ENCODE data around the gene DKK2.
"Not testable (repeated sequence)": the region's sequence is repeated elsewhere in the genome, so short reads cannot be mapped to it uniquely, and the experiment has no call there.

DKK2 gene

DNA sequence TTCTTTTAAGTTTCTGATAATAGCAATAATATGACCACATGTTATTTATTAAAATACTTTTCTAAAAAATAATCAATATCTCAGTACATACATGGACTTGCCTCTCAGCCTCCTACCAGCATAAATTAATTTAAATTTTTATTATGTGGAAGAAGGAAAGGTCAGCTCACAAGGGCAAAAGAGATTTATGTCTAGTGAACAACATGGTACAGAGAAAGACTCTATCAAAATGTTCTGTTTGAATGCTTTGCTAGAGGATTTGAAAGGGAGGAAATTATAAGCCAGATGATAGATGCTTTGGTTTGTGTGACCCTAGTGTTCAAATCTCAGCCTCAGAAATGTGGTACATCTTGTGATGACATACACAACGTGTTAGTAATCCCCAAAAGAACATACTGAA is 94.3 kb downstream of the DKK2 start:
- in situ Hi-C loops (cut with MboI; ENCODE audit: low sequenced_read_pairs, unreplicated experiment), result no loop called here
- TF ChIP-seq, protein P1, sequence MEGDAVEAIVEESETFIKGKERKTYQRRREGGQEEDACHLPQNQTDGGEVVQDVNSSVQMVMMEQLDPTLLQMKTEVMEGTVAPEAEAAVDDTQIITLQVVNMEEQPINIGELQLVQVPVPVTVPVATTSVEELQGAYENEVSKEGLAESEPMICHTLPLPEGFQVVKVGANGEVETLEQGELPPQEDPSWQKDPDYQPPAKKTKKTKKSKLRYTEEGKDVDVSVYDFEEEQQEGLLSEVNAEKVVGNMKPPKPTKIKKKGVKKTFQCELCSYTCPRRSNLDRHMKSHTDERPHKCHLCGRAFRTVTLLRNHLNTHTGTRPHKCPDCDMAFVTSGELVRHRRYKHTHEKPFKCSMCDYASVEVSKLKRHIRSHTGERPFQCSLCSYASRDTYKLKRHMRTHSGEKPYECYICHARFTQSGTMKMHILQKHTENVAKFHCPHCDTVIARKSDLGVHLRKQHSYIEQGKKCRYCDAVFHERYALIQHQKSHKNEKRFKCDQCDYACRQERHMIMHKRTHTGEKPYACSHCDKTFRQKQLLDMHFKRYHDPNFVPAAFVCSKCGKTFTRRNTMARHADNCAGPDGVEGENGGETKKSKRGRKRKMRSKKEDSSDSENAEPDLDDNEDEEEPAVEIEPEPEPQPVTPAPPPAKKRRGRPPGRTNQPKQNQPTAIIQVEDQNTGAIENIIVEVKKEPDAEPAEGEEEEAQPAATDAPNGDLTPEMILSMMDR (IDR thresholded peaks at IDR 0.05; ENCODE audit: borderline replicate concordance, control extremely low read depth, extremely low read depth, insufficient read depth, missing control alignments), result no peak
- no peak for DNase-seq (ENCODE audit: low spot score)

DNA sequence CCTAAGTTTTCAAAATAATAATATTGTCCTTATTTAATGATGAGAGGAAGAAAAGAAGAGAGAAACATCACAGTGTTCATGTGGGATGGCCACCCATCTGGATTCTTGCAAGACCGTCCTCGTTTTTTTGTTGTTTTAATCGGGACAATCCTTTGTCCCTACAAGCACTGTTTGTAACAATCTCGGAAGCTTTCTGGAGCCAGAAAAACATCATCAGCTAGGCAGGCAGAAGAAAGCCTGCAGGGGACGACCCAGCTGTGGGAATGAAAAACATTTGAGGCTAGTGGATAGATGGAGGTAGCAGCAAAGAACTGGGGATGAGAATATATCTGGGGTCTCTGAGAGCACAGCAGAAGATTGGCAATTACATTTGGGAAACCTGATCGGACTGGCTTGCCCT is 105.6 kb downstream of the DKK2 start:
- TF ChIP-seq, protein P1 (IDR thresholded peaks at IDR 0.05; ENCODE audit: borderline replicate concordance, control extremely low read depth, extremely low read depth, insufficient read depth, missing control alignments), result no peak
- DNase-seq (ENCODE audit: low spot score), result no peak
- in situ Hi-C loops (cut with MboI; ENCODE audit: low sequenced_read_pairs, unreplicated experiment), result no loop called here

DNA sequence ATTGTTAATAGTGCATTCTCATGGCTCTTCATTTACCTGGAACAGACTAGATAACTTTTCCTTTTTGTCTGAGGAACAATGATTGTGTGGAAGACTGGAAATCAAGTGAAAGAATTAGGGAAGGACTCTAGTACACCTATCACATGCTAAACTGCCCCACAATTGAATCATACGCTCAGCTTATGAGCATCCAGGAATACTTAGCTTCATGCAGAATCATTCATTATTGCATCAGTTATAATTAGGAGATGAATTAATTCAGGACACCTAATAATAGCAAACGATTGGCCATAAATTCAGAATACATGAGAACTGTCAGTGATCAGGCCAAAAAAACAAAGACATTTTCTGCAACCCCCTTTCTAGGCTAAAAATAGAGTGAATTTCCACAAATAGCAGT is 106.9 kb downstream of the DKK2 start:
- no peak for DNase-seq (ENCODE audit: low spot score)
- in situ Hi-C loops (cut with MboI; ENCODE audit: low sequenced_read_pairs, unreplicated experiment), result no loop called here
- TF ChIP-seq, protein P1 (IDR thresholded peaks at IDR 0.05; ENCODE audit: borderline replicate concordance, control extremely low read depth, extremely low read depth, insufficient read depth, missing control alignments), result no peak

DNA sequence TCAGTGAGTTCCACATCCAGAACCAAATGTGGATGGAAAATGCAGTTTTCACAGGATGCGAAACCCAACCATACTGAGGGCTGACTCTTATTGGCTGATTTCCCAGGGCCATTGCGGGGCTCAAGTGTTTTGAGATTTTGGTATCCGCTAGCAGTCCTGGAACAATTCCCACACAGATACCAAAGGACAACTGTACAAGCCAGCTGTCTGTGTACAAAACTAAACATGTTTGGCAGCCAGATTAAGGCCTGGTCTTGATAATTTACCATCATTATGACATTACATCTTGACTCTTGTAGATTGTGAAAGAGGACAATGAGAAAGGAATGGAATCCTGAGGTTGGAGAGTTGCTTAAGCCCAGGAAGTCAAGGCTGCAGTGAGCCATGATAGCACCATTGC is 121.9 kb downstream of the DKK2 start:
- DNase-seq (ENCODE audit: low spot score), result no peak
- TF ChIP-seq, protein P1 (IDR thresholded peaks at IDR 0.05; ENCODE audit: borderline replicate concordance, control extremely low read depth, extremely low read depth, insufficient read depth, missing control alignments), result no peak
- in situ Hi-C loops (cut with MboI; ENCODE audit: low sequenced_read_pairs, unreplicated experiment), result no loop called here

DNA sequence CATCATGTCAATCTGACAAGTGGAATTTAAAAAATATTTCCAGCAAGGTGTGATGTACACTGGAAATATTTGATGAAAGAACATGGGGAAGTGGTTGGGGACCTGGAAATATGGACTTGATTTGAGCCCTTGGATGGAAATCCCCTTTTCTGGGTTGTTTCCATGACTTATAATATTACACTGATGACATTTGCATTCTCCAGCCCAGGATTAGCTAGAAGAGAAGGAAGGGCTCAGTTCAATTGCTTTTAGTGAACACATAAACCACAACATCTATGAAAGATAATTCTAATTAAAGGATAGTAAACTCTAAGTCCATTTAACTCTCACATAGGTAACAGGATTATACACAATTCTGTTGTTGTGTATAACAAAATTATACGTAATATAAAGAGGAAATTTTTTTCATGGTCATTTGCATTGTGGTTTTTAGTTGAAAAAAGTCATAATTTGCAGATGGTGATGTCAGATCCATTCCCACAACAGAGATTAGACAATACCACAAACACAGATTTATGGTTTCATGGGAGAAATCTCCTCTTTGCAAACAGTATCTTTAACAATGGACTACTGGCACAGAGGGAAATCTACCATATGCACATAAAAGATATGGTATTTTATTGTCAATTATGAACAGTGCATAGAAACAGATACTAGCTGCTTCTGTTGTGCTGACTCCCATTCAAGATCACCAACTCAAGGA is 126.5 kb downstream of the DKK2 start:
- in situ Hi-C loops (cut with MboI; ENCODE audit: low sequenced_read_pairs, unreplicated experiment), result no loop called here
- TF ChIP-seq, protein P1 (IDR thresholded peaks at IDR 0.05; ENCODE audit: borderline replicate concordance, control extremely low read depth, extremely low read depth, insufficient read depth, missing control alignments), result no peak
- DNase-seq (ENCODE audit: low spot score), result no peak

DNA sequence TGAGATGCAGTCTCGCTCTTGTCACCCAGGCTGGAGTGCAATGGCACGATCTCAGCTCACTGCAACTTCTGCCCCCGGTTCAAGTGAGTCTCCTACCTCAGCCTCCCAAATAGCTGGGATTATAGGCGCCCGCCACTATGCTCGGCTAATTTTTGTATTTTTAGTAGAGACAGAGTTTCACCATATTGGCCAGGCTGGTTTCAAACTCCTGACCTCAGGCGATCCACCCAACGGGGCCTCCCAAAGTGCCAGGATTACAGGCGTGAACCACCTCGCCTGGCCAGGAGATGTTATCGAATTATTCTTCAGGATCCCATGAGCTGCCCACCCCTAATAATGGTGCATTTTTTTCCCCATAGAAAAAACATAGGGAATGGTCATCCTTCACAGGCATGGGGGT is 128.1 kb downstream of the DKK2 start:
- DNase-seq (ENCODE audit: low spot score); in situ Hi-C loops (cut with MboI; ENCODE audit: low sequenced_read_pairs, unreplicated experiment): not testable (repeated sequence)

DNA sequence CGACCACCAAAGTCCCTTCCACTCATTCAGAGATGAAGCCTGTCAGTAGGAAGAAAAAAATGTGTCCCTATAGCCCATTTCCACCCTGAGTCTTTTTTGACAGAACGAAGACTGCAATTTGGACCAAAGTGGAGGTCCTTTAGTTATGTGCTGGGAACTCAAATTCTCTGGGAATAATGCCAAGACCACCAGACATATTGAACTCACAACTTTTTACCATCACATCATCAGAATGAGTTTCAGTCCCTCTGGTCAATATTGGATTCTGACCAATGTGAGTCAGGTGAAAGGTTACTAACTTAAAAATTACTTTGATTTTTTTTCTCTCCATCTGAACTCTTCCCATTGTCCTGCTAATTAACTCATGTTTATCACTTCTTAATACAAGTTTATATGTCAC is 128.9 kb downstream of the DKK2 start:
- TF ChIP-seq, protein P1 (IDR thresholded peaks at IDR 0.05; ENCODE audit: borderline replicate concordance, control extremely low read depth, extremely low read depth, insufficient read depth, missing control alignments), result no peak
- in situ Hi-C loops (cut with MboI; ENCODE audit: low sequenced_read_pairs, unreplicated experiment), result no loop called here

More for the DNA sequence above, 128.9 kb downstream of the DKK2 start:
- no peak for DNase-seq (ENCODE audit: low spot score)

All from GM13976 (cell line).